GM12878 (cell line): ENCODE data around the gene OSMR. TPM values are rescaled to one million over a fixed set of nuclear protein-coding genes. Genes with fewer than 3 reads are reported as not detected.

Experiments used
- ATAC-seq: fragments of 200-7000 bp; cut with Tn5 transposase; 3 replicates; pipeline ENCODE4 v1.9.1; 2020; ENCODE audit warnings: mild to moderate bottlenecking, moderate library complexity
- BruUV-seq: library from RNA; stranded (reverse); fragments of 400-500 nt; replicated peaks from 2 replicates; lab custom pipeline; 2021; lab: Mats Ljungman, UMichigan
- CTCF ChIA-PET: fragments of 300-600 bp; sonication (Branson Sonifier 250); formaldehyde crosslinking; extraction: SDS; loops from one replicate; lab custom pipeline; 2021; ENCODE audit warnings: inconsistent platforms; lab: Yijun Ruan, JAX
- POLR2A ChIA-PET: fragments of 350-600 bp; formaldehyde crosslinking; extraction: SDS; loops from one replicate; lab custom pipeline; 2021; ENCODE audit warnings: inconsistent platforms; lab: Charles Lee
- RAD21 ChIA-PET: fragments of 300-600 bp; sonication (Branson Sonifier 250); formaldehyde crosslinking; loops from one replicate; lab custom pipeline; 2023; ENCODE audit warnings: antibody characterized with exemption; ENCODE audit not compliant: unreplicated experiment; lab: Charles Lee
- SMC1A ChIA-PET: fragments of 300-600 bp; sonication (Branson Sonifier 250); formaldehyde crosslinking; loops from one replicate; lab custom pipeline; 2023; ENCODE audit not compliant: unreplicated experiment, uncharacterized antibody; lab: Charles Lee
- DNase-seq: peaks from one replicate; pipeline ENCODE4 v3.0.0-alpha.2; 2011; ENCODE audit warnings: low read depth, low spot score
- FAIRE-seq: peaks from 3 replicates; lab custom pipeline; 2011; peaks lifted over from hg19 to GRCh38; lab: Jason Lieb, UNC
- H2AFZ ChIP-seq: 2 replicates; pipeline ENCODE4 v1.6.0; 2011; ENCODE audit warnings: low read depth, low read length, control low read depth; ENCODE audit not compliant: control insufficient read depth
- H3K27ac ChIP-seq: 2 replicates; pipeline ENCODE4 v1.5.1; 2011; ENCODE audit warnings: control low read depth; ENCODE audit not compliant: control insufficient read depth, insufficient read depth
- H3K27me3 ChIP-seq, 2 experiments: replicated peaks in 1 of 2; 2 replicates each; pipeline versions ENCODE4 v1.6.0 to v1.6.1; 2011; ENCODE audit warnings: low read length in 1 of 2; ENCODE audit not compliant: control insufficient read depth in 2 of 2, insufficient read depth in 2 of 2
- H3K36me3 ChIP-seq, 2 experiments: 2 replicates each; pipeline ENCODE4 v1.5.1; 2011; ENCODE audit warnings: low read length in 1 of 2; ENCODE audit not compliant: control insufficient read depth in 2 of 2, insufficient read depth in 2 of 2
- H3K4me1 ChIP-seq: 2 replicates; pipeline ENCODE4 v1.6.1; 2011; ENCODE audit warnings: mild to moderate bottlenecking, low read length, moderate library complexity, mixed read lengths; ENCODE audit not compliant: control insufficient read depth, insufficient read depth
- H3K4me2 ChIP-seq: 2 replicates; pipeline ENCODE4 v1.6.0; 2011; ENCODE audit warnings: control low read depth; ENCODE audit not compliant: control insufficient read depth, insufficient read depth
- H3K4me3 ChIP-seq: fragments of 200-600 bp; sonication (generic); 2 replicates; pipeline ENCODE4 v1.5.1; 2016
- H3K79me2 ChIP-seq: 2 replicates; pipeline ENCODE4 v1.6.0; 2011; ENCODE audit warnings: low read length; ENCODE audit not compliant: control insufficient read depth, insufficient read depth
- H3K9ac ChIP-seq: 2 replicates; pipeline ENCODE4 v1.8.0; 2011; ENCODE audit warnings: low read length, control low read depth, mixed read lengths; ENCODE audit not compliant: control insufficient read depth, insufficient read depth
- H3K9me3 ChIP-seq: replicated peaks from 3 replicates; pipeline ENCODE4 v1.5.1; 2011; ENCODE audit warnings: mild to moderate bottlenecking, low read length; ENCODE audit not compliant: control insufficient read depth, insufficient read depth
- H4K20me1 ChIP-seq: 2 replicates; pipeline ENCODE4 v1.6.0; 2011; ENCODE audit not compliant: control insufficient read depth, insufficient read depth
- CBX5 ChIP-seq: sonication (generic); IDR thresholded peaks from 2 replicates; pipeline ENCODE4 v1.6.1; 2016; ENCODE audit warnings: low read depth, moderate library complexity, mild to moderate bottlenecking, inconsistent platforms
- RAD21 ChIP-seq: IDR thresholded peaks from 2 replicates; pipeline ENCODE4 v1.6.1; 2011; ENCODE audit warnings: mild to moderate bottlenecking, low read depth, low read length, moderate library complexity; ENCODE audit not compliant: insufficient read depth
- RBBP5 ChIP-seq: fragments of 200-600 bp; sonication (generic); conservative IDR thresholded peaks from 2 replicates; pipeline ENCODE4 v1.6.1; 2016
- TAF1 ChIP-seq: IDR thresholded peaks from 2 replicates; pipeline ENCODE4 v1.6.1; 2011; ENCODE audit warnings: mild to moderate bottlenecking, low read depth, low read length, borderline replicate concordance
- WRNIP1 ChIP-seq: IDR thresholded peaks from 2 replicates; pipeline ENCODE4 v1.6.1; 2011; ENCODE audit warnings: low read depth, low read length, improper control_type of control experiment, borderline replicate concordance
- WGBS: methylation state at CpG from one replicate; pipeline ENCODE4 v1.1.6; 2016; ENCODE audit warnings: low lambda C conversion rate; ENCODE audit not compliant: insufficient replicate concordance, insufficient coverage; ENCODE audit errors: missing lambda C conversion rate; 5-methylcytosine and 5-hydroxymethylcytosine counted together
- in situ Hi-C: fragments of 300-500 bp; cut with MboI; formaldehyde crosslinking; loops from 9 replicates; pipeline ENCODE4 v1.14.3; 2018; ENCODE audit warnings: mixed read lengths
- intact Hi-C: fragments of 100-400 bp; cut with micrococcal nuclease; formaldehyde crosslinking; loops from one replicate; pipeline ENCODE4 v1.14.2; 2022; ENCODE audit not compliant: unreplicated experiment
- polyA plus RNA-seq, 11 experiments: library from polyadenylated mRNA; depleted of rRNA in 4 of 11; unstranded in 6 of 11; stranded (reverse) in 5 of 11; fragments of >200 nt; fragmentation: Nextera tagmentation in 4 of 11; fragmentation: Illumina TruSeq in 1 of 11; extraction: Ambion mirVana in 4 of 11; extraction: Trizol in 1 of 11; gene quantifications; 1 replicate in 1 of 11; 2 replicates in 10 of 11; pipeline versions ENCODE4 v1.2.1 to v1.2.3, GENCODE V29; 2011 to 2016; ENCODE audit warnings: inconsistent platforms in 2 of 11, missing spikeins in 2 of 11, low read depth in 1 of 11
- total RNA-seq, 4 experiments: library from RNA; depleted of rRNA in 3 of 4; stranded (reverse); fragments of >200 nt in 3 of 4; fragmentation: Illumina TruSeq in 1 of 4; extraction: Trizol in 1 of 4; gene quantifications; 2 replicates each; pipeline versions ENCODE4 v1.2.1 to v1.2.3, GENCODE V29; 2013 to 2021
- TF ChIP-seq, protein P1 (sequence below): IDR thresholded peaks from 2 replicates; pipeline ENCODE4 v1.6.1; 2012; ENCODE audit warnings: improper control_type of control experiment, low read depth, low read length; ENCODE audit not compliant: insufficient replicate concordance

OSMR gene
- total and polyA plus RNA-seq, 10 of the 15 experiments (the other 5 are each of a cell fraction or from before 2014, with no cell fraction given) = 0.03 to 0.05 TPM; not detected in 8

DNA sequence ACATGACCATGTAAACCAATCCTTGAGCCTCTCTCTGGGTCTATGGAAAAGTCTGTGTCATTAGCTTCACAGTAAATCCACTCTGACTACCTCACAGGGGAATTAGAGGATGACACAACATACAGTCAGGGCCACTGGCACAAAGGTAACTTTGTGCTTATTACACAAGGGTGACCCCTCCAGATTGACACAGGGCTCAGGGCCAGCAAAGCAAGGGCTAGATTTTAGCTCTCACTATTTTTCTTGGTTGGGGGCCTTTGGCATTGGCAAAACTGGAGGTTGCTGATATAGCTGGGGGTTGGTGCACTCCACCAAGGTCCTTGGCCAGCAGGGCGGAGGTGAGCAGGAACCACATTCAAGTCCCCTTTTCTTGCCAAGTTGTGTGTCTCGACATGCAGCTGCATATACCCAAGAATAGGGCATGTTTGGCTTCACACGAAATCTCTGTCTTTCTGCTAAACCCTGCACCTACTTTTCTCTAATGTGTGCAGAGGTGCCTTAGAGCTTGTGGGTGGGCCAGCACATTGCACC, 15.2 kb upstream of the OSMR start:
- ChIA-PET CTCF (interaction anchor here (0.9 to 2.3 kb wide), 7 partner anchors 11 to 389 kb away, joined by 3 to 9 read pairs (median 3); no protein-coding TSS in a partner anchor), RAD21 (no interaction called here), POLR2A (no interaction called here), SMC1A (no interaction called here)
- H4K20me1 ChIP-seq = no peaks in the 10 kb centered on the region
- H3K9ac ChIP-seq = no peak overlapping the region
- no peak for ATAC-seq
- H3K9me3 ChIP-seq = no peaks in the 10 kb centered on the region
- BruUV-seq = no TSS peak
- WGBS = 13% methylated on average over 3 of the region's 3 CpGs
- intact Hi-C loops (loop anchor here (1.0 to 5.0 kb wide), 2 partner anchors 92 to 252 kb away; no protein-coding TSS in a partner anchor), in situ Hi-C loops (no loop called here)
- H3K27ac ChIP-seq = no peak overlapping the region
- H2AFZ ChIP-seq = no peak overlapping the region
- H3K36me3 ChIP-seq = no peaks in the 10 kb centered on the region
- H3K27me3 ChIP-seq = no peaks in the 10 kb centered on the region
- H3K4me1 ChIP-seq = no peaks in the 10 kb centered on the region
- DNase-seq = no peak
- no peak overlapping the region for H3K4me2 ChIP-seq
- no peak for FAIRE-seq
- no peaks in the 10 kb centered on the region for H3K79me2 ChIP-seq
- no peak overlapping the region for H3K4me3 ChIP-seq
- no peak for TF ChIP-seq RBBP5
- no peak for TF ChIP-seq WRNIP1
- no peak for TF ChIP-seq RAD21
- TF ChIP-seq, protein P1, sequence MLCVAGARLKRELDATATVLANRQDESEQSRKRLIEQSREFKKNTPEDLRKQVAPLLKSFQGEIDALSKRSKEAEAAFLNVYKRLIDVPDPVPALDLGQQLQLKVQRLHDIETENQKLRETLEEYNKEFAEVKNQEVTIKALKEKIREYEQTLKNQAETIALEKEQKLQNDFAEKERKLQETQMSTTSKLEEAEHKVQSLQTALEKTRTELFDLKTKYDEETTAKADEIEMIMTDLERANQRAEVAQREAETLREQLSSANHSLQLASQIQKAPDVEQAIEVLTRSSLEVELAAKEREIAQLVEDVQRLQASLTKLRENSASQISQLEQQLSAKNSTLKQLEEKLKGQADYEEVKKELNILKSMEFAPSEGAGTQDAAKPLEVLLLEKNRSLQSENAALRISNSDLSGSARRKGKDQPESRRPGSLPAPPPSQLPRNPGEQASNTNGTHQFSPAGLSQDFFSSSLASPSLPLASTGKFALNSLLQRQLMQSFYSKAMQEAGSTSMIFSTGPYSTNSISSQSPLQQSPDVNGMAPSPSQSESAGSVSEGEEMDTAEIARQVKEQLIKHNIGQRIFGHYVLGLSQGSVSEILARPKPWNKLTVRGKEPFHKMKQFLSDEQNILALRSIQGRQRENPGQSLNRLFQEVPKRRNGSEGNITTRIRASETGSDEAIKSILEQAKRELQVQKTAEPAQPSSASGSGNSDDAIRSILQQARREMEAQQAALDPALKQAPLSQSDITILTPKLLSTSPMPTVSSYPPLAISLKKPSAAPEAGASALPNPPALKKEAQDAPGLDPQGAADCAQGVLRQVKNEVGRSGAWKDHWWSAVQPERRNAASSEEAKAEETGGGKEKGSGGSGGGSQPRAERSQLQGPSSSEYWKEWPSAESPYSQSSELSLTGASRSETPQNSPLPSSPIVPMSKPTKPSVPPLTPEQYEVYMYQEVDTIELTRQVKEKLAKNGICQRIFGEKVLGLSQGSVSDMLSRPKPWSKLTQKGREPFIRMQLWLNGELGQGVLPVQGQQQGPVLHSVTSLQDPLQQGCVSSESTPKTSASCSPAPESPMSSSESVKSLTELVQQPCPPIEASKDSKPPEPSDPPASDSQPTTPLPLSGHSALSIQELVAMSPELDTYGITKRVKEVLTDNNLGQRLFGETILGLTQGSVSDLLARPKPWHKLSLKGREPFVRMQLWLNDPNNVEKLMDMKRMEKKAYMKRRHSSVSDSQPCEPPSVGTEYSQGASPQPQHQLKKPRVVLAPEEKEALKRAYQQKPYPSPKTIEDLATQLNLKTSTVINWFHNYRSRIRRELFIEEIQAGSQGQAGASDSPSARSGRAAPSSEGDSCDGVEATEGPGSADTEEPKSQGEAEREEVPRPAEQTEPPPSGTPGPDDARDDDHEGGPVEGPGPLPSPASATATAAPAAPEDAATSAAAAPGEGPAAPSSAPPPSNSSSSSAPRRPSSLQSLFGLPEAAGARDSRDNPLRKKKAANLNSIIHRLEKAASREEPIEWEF = no peak
- no peak for TF ChIP-seq TAF1
- TF ChIP-seq CBX5 = no peak
